SK-N-SH (cell line): ENCODE measurements around the gene METTL27.

Experiments used
- EZH2phosphoT487 ChIP-seq: fragments of 200-600 bp; sonication (generic); IDR thresholded peaks from 2 replicates; pipeline ENCODE4 v1.6.1; 2017; ENCODE audit warnings: low read depth, mixed run types, mild to moderate bottlenecking, antibody characterized with exemption, moderate library complexity, borderline replicate concordance
- FOXM1 ChIP-seq: IDR thresholded peaks from 2 replicates; pipeline ENCODE4 v1.4.0; 2012; ENCODE audit warnings: low read depth, mild to moderate bottlenecking
- GABPA ChIP-seq: IDR thresholded peaks from 2 replicates; pipeline ENCODE4 v1.4.0; 2012; ENCODE audit warnings: low read depth, mild to moderate bottlenecking
- MXI1 ChIP-seq: IDR thresholded peaks from 2 replicates; pipeline ENCODE4 v1.6.1; 2012; ENCODE audit warnings: mild to moderate bottlenecking, low read depth, low read length, improper control_type of control experiment
- POLR2AphosphoS5 ChIP-seq: IDR thresholded peaks from 2 replicates; pipeline ENCODE4 v1.6.1; 2012; ENCODE audit warnings: low read depth, low read length
- RAD21 ChIP-seq: IDR thresholded peaks from 2 replicates; pipeline ENCODE4 v1.6.1; 2012; ENCODE audit warnings: mild to moderate bottlenecking, low read length
- RFX5 ChIP-seq: IDR thresholded peaks from 2 replicates; pipeline ENCODE4 v1.6.1; 2012; ENCODE audit warnings: mild to moderate bottlenecking, improper control_type of control experiment, low read length
- SIN3A ChIP-seq: IDR thresholded peaks from 2 replicates; pipeline ENCODE4 v1.6.1; 2012; ENCODE audit warnings: low read depth, mild to moderate bottlenecking, low read length, moderate library complexity, borderline replicate concordance
- SMC3 ChIP-seq: IDR thresholded peaks from 2 replicates; pipeline ENCODE4 v1.6.1; 2012; ENCODE audit warnings: low read depth, low read length, improper control_type of control experiment
- TF ChIP-seq, protein P1 (sequence below): fragments of 200-600 bp; sonication (generic); IDR thresholded peaks from 2 replicates; pipeline ENCODE4 v1.6.1; 2017; ENCODE audit warnings: antibody characterized with exemption, mild to moderate bottlenecking, moderate library complexity
- TF ChIP-seq, protein P2 (sequence below): IDR thresholded peaks from 2 replicates; pipeline ENCODE4; 2012
- TF ChIP-seq, protein P3 (sequence below): IDR thresholded peaks from 2 replicates; pipeline ENCODE4 v1.4.0; 2012; ENCODE audit warnings: low read depth, borderline replicate concordance

DNA sequence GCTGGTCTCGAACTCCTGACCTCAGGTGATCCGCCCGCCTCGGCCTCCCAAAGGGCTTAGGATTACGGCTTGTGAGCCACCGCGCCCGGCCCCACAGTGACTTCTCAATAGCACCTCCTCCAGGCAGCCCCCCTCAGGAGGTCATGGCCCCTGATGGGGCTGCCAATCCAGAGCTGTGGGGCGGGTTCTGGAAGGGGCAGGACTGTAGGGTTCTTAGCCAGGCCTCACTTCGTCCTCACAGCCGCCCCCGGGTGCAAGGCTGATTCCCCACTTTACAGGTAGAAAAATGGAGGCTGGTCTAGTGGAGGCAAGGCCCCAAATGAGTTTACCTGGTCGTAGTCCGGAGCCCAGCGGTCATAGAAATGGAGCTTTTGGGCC, 638 bp downstream of the METTL27 start:
- TF ChIP-seq, protein P1, sequence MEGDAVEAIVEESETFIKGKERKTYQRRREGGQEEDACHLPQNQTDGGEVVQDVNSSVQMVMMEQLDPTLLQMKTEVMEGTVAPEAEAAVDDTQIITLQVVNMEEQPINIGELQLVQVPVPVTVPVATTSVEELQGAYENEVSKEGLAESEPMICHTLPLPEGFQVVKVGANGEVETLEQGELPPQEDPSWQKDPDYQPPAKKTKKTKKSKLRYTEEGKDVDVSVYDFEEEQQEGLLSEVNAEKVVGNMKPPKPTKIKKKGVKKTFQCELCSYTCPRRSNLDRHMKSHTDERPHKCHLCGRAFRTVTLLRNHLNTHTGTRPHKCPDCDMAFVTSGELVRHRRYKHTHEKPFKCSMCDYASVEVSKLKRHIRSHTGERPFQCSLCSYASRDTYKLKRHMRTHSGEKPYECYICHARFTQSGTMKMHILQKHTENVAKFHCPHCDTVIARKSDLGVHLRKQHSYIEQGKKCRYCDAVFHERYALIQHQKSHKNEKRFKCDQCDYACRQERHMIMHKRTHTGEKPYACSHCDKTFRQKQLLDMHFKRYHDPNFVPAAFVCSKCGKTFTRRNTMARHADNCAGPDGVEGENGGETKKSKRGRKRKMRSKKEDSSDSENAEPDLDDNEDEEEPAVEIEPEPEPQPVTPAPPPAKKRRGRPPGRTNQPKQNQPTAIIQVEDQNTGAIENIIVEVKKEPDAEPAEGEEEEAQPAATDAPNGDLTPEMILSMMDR: 0 out of 2 replicates have a peak, but pooled peaks have one; percentile 8
- TF ChIP-seq MXI1 (no peak), RFX5 (no peak), RAD21 (no peak), FOXM1 (no peak), SIN3A (no peak), EZH2phosphoT487 (no peak), GABPA (no peak), POLR2AphosphoS5 (no peak), SMC3 (no peak)
- TF ChIP-seq, protein P2, sequence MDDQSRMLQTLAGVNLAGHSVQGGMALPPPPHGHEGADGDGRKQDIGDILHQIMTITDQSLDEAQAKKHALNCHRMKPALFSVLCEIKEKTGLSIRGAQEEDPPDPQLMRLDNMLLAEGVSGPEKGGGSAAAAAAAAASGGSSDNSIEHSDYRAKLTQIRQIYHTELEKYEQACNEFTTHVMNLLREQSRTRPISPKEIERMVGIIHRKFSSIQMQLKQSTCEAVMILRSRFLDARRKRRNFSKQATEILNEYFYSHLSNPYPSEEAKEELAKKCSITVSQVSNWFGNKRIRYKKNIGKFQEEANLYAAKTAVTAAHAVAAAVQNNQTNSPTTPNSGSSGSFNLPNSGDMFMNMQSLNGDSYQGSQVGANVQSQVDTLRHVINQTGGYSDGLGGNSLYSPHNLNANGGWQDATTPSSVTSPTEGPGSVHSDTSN: peak; percentile 54; the same call in 1 of the 2 replicates
- TF ChIP-seq, protein P3, sequence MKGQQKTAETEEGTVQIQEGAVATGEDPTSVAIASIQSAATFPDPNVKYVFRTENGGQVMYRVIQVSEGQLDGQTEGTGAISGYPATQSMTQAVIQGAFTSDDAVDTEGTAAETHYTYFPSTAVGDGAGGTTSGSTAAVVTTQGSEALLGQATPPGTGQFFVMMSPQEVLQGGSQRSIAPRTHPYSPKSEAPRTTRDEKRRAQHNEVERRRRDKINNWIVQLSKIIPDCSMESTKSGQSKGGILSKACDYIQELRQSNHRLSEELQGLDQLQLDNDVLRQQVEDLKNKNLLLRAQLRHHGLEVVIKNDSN: no peak
